HG03196 (cell line): ENCODE results near the gene CPLANE2.
"Not testable (repeated sequence)": the region's sequence is repeated elsewhere in the genome, so short reads cannot be mapped to it uniquely, and the experiment has no call there.

Source experiments
- ATAC-seq: cut with Tn5 transposase; IDR thresholded peaks from one replicate; pipeline ENCODE4 v1.9.1; 2021; ENCODE audit not compliant: unreplicated experiment

The CPLANE2 gene, protein sequence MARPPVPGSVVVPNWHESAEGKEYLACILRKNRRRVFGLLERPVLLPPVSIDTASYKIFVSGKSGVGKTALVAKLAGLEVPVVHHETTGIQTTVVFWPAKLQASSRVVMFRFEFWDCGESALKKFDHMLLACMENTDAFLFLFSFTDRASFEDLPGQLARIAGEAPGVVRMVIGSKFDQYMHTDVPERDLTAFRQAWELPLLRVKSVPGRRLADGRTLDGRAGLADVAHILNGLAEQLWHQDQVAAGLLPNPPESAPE

GRCh38 chr1:16236511-16237342 lies at the start of gene CPLANE2:
Gene CPLANE2, minus strand, starts transcription at chr1:16237183. Its CDS starts 441 bp downstream, at chr1:16236742.
- ATAC-seq = peak; percentile 76

DNA sequence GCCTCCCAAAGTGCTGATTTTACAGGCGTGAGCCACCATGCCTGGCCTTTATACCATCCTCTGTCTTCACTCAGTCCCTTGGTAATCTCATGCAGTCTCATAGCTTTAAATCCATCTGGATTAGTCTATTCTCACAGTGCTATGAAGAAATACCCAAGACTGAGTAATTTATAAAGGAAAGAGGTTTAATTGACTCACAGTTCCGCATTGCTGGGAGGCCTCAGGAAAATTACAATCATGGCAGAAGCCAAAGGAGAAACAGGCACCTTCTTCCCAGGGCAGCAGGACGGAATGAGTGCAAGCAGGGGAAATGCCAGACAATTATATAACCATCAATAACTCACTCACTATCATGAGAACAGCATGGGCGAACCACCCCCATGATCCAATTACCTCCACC lies 49.1 kb upstream of the CPLANE2 start:
- ATAC-seq = no peak

GRCh38 chr1:16281765-16282164 lies 44.8 kb upstream of the CPLANE2 start:
- no peak for ATAC-seq

DNA sequence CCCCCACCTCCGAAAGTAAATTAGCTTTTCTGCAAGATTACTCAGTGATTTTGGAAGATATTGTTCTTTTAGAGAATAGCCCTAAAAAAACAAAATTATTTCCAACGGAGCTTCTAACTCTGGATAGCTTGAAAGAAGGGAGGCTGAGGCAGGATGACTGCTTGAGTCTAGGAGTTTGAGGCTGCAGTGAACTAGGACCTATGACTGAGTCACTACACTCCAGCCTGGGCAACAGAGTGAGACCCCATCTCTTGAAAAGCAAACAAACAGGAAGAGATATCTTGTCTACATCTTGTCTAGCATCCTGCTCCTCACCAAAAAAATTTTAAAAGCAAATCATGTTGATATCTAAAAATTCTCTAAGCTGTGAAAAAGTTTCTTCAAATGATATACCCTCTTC lies 42.2 kb upstream of the CPLANE2 start:
- no peak for ATAC-seq

DNA sequence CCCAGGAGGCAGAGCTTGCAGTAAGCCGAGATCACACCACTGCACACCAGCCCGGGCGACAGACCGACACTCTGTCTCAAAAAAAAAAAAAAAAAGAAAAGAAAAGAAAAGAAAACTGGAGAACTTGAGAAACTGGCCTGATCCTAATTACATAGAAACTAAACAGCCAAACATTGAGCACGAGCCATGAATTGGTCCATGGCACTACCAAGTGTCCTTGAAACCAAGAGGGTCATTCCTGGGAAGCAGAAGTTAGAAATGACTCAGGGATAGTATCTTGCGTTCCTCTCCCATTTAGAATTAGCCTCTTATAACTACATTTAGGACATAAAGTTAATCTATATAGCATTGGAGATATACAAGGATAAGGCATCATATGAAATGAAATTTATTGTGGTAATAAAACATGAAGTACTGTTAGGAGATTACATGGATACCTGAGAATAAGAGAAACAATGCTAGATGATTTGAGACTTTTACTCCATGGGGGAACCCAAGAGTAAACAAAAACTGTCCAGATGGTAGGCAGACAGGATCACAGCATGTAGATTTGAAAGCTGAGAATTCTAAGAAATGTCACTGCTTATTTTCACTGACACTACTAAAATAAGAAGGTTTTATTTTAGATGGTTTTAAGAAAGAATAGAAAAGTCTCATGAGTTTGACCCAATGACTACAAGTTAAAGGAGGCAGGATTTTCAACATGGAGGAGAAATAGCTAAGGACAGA lies 39.5 kb upstream of the CPLANE2 start:
- no peak for ATAC-seq

GRCh38 chr1:16275591-16275990 lies 38.6 kb upstream of the CPLANE2 start:
- ATAC-seq = no peak

GRCh38 chr1:16267690-16268180 lies 30.8 kb upstream of the CPLANE2 start:
- ATAC-seq = no peak

DNA sequence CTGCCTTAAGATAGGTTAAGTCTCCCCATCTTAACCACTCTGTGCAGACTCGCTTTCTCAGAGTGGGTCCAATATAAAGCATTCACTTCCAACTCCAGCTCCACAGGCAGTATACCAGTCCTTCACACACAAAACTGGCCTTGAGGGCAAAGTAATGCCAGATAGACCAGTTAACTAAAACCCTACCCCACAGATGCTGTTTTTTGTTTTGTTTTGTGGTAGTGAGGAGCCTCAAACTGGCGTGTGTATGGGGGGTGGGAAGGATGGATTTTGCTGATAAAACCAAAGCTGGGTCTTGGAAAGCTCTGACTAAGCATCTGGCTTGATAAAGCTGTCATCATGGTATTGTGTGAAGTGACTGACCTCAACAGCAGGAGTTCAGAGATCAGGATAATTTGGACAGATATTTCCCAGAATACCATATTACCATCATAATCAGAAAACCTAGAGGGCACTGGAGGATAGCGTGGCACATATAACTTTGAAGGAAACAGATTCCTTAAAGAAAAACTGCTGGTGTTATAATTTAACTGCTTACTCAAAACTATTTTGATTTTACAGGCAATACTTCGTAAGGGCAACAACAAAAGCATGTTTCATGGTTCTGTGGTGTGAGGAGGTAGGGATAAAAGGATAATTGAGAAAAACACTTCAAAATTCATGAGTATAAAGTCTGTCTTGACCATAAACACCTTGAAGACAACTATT lies 29.6 kb upstream of the CPLANE2 start:
- no peak for ATAC-seq

GRCh38 chr1:16262067-16262466 lies 25.1 kb upstream of the CPLANE2 start:
- ATAC-seq = no peak

DNA sequence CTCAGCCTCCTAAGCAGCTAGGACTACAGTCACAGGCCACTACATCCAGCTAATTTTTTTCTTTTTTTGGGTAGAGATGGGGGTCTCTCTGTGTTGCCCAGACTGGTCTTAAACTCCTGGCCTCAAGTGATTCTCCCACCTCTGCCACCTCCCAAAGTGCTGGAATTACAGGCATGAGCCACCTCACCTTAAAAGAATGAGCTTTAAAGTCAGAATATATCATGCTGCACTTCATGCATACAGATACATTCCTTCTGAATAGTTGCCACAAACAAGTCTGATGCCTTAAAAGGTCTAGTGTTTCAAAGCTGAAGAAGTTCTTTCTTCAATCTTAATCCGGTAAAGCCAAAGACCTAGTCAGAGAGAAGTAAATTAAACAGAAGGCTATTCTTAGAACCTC lies 23.8 kb upstream of the CPLANE2 start:
- no peak for ATAC-seq

DNA sequence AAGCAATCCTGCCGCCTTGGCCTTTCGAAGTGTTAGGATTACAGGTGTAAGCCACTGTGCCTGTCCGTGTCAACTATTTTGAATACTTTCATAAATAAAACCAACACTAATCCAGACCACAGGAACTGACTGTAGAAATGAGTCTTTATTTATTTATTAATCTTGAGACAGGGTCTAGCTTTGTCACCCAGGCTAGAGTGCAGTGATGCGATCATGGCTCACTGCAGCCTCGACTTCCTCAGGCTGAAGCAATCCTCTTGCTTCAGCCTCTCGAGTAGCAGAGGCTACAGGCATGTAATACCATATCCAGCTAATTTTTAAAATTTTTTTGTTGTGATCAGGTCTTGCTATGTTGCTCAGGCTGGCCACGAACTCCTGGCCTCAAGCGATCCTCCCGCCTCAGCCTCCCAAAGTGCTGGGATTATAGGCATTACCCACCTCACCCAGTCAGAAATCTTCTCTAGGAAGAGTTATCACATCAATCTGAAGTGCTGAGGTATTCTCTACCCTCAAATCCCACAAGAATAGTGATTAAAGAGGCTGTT lies 21.7 kb upstream of the CPLANE2 start:
- ATAC-seq = no peak

DNA sequence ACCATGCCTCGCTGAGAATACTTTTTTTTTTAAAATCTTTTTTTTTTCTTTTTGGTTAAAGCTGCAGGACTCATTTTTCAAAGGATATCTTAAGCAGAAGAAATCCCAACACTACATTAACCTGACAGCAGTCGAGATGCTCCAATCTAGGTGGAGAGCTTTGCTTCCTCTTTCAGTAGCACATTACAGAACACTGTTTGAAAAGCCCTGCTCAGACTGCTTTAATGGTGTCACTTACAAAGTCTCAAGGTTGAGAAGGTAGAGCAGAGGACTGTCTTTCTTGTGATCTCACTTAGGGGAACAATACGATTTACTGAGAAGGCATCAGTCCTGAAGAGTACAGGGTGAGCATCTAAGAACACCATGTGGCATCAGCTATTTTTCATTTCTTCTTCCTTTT lies 21.0 kb upstream of the CPLANE2 start:
- no peak for ATAC-seq

DNA sequence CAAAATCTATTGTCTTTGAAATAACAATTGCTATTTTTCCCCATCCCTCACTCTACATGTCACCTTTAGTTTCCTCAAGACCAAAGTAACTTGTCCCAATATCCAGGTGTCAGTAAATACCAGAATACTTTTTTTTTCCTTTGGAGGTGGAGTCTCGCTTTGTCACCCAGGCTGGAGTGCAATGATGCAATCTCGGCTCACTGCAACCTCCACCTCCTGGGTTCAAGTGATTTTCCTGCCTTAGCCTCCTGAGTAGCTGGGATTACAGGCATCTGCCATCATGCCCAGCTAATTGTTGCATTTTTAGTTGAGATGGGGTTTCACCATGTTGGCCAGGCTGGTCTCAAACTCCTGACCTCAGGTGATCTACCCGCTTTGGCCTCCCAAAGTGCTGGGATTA lies 20.6 kb upstream of the CPLANE2 start:
- ATAC-seq = not testable (repeated sequence)

DNA sequence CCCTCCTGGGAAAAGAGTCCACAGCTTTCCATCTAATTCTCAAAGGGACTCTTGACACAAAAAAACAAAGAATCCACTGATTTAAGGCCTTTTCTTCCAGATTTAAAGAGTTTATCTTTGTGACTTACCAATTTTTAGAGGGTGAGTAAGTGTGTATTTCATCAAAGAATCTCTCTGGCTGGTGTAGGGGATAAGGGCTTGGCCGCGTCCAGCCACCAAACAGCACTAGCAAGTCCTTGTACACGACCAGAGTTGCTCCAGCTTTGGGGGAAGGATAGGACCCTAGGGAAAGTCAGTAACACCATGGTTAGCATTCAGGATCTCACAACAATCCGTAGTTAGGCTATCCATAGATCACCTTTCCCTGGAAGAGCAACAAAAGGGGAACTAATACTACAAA lies 19.5 kb upstream of the CPLANE2 start:
- no peak for ATAC-seq

GRCh38 chr1:16254263-16254928 lies 17.4 kb upstream of the CPLANE2 start:
- no peak for ATAC-seq

- no peak for ATAC-seq
These were observed 16.4 kb upstream of the CPLANE2 start for GRCh38 chr1:16253332-16253922.

- no peak for ATAC-seq
These were observed 15.9 kb upstream of the CPLANE2 start for GRCh38 chr1:16252912-16253311.

GRCh38 chr1:16251381-16251780 lies 14.4 kb upstream of the CPLANE2 start:
- no peak for ATAC-seq

- ATAC-seq = no peak
These were observed 13.7 kb upstream of the CPLANE2 start for GRCh38 chr1:16250524-16251251.
